ENCODE data around the gene USB1.

DNA sequence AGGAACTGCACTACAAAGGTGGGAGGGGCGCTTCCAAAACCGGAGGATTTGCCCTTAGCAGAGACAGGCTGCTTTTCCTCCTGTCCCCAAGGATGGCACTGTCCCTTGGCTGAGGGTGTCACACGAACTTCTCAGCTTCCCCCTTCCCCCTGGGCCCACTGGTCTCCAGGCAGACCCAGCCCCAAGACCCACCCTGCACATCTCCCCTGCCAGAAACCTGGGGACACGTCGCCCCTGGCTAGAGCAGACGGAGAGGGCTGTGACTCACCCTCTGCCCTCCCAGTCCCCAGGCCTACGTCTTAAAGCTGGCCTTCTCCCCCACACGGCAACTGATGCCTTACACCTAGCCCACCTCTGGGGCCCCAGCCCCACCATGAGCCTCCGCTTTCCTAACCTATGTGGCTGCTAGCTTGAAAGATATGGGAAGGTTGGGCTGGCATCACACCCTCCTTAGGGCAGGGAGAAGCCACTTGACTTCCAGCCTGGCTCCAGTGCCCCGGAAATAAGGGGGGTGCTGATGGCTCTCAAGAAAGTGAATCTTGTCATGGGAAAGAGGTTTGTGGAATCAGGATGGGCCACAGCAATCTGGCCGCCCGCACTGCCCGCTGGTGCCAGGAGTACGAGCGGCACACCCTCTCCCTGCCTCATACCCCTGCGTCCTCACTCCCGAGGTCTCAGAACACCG is 5.3 kb upstream of the USB1 start:
- TF ChIP-seq, protein P1, sequence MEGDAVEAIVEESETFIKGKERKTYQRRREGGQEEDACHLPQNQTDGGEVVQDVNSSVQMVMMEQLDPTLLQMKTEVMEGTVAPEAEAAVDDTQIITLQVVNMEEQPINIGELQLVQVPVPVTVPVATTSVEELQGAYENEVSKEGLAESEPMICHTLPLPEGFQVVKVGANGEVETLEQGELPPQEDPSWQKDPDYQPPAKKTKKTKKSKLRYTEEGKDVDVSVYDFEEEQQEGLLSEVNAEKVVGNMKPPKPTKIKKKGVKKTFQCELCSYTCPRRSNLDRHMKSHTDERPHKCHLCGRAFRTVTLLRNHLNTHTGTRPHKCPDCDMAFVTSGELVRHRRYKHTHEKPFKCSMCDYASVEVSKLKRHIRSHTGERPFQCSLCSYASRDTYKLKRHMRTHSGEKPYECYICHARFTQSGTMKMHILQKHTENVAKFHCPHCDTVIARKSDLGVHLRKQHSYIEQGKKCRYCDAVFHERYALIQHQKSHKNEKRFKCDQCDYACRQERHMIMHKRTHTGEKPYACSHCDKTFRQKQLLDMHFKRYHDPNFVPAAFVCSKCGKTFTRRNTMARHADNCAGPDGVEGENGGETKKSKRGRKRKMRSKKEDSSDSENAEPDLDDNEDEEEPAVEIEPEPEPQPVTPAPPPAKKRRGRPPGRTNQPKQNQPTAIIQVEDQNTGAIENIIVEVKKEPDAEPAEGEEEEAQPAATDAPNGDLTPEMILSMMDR (conservative IDR thresholded peaks at IDR 0.05; ENCODE audit: low read depth in 2 of 2): no peak
- TF ChIP-seq, protein P2, sequence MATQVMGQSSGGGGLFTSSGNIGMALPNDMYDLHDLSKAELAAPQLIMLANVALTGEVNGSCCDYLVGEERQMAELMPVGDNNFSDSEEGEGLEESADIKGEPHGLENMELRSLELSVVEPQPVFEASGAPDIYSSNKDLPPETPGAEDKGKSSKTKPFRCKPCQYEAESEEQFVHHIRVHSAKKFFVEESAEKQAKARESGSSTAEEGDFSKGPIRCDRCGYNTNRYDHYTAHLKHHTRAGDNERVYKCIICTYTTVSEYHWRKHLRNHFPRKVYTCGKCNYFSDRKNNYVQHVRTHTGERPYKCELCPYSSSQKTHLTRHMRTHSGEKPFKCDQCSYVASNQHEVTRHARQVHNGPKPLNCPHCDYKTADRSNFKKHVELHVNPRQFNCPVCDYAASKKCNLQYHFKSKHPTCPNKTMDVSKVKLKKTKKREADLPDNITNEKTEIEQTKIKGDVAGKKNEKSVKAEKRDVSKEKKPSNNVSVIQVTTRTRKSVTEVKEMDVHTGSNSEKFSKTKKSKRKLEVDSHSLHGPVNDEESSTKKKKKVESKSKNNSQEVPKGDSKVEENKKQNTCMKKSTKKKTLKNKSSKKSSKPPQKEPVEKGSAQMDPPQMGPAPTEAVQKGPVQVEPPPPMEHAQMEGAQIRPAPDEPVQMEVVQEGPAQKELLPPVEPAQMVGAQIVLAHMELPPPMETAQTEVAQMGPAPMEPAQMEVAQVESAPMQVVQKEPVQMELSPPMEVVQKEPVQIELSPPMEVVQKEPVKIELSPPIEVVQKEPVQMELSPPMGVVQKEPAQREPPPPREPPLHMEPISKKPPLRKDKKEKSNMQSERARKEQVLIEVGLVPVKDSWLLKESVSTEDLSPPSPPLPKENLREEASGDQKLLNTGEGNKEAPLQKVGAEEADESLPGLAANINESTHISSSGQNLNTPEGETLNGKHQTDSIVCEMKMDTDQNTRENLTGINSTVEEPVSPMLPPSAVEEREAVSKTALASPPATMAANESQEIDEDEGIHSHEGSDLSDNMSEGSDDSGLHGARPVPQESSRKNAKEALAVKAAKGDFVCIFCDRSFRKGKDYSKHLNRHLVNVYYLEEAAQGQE (IDR thresholded peaks at IDR 0.05; ENCODE audit: unreplicated experiment): no peak
- TF ChIP-seq EZH2 (IDR thresholded peaks at IDR 0.05; ENCODE audit: low read depth, unreplicated experiment) (no peak), POLR2AphosphoS5 (IDR thresholded peaks at IDR 0.05; ENCODE audit: low read depth) (no peak), ZNF331 (CRISPR knock-in tag; IDR thresholded peaks at IDR 0.05; ENCODE audit: low read depth) (no peak), JUNB (IDR thresholded peaks at IDR 0.05; ENCODE audit: unreplicated experiment) (no peak), NANOG (IDR thresholded peaks at IDR 0.05; ENCODE audit: borderline replicate concordance) (no peak), EZH2phosphoT487 (IDR thresholded peaks at IDR 0.05; ENCODE audit: unreplicated experiment) (no peak), ZNF114 (CRISPR knock-in tag; IDR thresholded peaks at IDR 0.05) (no peak)
- TF ChIP-seq, protein P3, sequence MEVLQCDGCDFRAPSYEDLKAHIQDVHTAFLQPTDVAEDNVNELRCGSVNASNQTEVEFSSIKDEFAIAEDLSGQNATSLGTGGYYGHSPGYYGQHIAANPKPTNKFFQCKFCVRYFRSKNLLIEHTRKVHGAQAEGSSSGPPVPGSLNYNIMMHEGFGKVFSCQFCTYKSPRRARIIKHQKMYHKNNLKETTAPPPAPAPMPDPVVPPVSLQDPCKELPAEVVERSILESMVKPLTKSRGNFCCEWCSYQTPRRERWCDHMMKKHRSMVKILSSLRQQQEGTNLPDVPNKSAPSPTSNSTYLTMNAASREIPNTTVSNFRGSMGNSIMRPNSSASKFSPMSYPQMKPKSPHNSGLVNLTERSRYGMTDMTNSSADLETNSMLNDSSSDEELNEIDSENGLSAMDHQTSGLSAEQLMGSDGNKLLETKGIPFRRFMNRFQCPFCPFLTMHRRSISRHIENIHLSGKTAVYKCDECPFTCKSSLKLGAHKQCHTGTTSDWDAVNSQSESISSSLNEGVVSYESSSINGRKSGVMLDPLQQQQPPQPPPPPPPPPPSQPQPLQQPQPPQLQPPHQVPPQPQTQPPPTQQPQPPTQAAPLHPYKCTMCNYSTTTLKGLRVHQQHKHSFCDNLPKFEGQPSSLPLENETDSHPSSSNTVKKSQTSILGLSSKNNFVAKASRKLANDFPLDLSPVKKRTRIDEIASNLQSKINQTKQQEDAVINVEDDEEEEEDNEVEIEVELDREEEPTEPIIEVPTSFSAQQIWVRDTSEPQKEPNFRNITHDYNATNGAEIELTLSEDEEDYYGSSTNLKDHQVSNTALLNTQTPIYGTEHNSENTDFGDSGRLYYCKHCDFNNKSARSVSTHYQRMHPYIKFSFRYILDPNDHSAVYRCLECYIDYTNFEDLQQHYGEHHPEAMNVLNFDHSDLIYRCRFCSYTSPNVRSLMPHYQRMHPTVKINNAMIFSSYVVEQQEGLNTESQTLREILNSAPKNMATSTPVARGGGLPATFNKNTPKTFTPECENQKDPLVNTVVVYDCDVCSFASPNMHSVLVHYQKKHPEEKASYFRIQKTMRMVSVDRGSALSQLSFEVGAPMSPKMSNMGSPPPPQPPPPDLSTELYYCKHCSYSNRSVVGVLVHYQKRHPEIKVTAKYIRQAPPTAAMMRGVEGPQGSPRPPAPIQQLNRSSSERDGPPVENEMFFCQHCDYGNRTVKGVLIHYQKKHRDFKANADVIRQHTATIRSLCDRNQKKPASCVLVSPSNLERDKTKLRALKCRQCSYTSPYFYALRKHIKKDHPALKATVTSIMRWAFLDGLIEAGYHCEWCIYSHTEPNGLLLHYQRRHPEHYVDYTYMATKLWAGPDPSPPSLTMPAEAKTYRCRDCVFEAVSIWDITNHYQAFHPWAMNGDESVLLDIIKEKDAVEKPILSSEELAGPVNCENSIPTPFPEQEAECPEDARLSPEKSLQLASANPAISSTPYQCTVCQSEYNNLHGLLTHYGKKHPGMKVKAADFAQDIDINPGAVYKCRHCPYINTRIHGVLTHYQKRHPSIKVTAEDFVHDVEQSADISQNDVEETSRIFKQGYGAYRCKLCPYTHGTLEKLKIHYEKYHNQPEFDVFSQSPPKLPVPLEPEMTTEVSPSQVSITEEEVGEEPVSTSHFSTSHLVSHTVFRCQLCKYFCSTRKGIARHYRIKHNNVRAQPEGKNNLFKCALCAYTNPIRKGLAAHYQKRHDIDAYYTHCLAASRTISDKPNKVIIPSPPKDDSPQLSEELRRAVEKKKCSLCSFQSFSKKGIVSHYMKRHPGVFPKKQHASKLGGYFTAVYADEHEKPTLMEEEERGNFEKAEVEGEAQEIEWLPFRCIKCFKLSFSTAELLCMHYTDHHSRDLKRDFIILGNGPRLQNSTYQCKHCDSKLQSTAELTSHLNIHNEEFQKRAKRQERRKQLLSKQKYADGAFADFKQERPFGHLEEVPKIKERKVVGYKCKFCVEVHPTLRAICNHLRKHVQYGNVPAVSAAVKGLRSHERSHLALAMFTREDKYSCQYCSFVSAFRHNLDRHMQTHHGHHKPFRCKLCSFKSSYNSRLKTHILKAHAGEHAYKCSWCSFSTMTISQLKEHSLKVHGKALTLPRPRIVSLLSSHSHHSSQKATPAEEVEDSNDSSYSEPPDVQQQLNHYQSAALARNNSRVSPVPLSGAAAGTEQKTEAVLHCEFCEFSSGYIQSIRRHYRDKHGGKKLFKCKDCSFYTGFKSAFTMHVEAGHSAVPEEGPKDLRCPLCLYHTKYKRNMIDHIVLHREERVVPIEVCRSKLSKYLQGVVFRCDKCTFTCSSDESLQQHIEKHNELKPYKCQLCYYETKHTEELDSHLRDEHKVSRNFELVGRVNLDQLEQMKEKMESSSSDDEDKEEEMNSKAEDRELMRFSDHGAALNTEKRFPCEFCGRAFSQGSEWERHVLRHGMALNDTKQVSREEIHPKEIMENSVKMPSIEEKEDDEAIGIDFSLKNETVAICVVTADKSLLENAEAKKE (CRISPR knock-in tag; IDR thresholded peaks at IDR 0.05): no peak
- TF ChIP-seq, protein P4, sequence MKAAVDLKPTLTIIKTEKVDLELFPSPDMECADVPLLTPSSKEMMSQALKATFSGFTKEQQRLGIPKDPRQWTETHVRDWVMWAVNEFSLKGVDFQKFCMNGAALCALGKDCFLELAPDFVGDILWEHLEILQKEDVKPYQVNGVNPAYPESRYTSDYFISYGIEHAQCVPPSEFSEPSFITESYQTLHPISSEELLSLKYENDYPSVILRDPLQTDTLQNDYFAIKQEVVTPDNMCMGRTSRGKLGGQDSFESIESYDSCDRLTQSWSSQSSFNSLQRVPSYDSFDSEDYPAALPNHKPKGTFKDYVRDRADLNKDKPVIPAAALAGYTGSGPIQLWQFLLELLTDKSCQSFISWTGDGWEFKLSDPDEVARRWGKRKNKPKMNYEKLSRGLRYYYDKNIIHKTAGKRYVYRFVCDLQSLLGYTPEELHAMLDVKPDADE (IDR thresholded peaks at IDR 0.05): no peak

All from GM23338 (cell line).